ENCODE data around the gene PEMT. TPM values are rescaled to one million over a fixed set of nuclear protein-coding genes. Genes with fewer than 3 reads are reported as not detected.

The PEMT gene
- total and polyA plus RNA-seq, 2 of the 4 experiments (the other 2 are of a cell fraction), result 23.3 to 49.5 TPM

GRCh38 chr17:17523001-17523730, 68.3 kb downstream of the PEMT start:
- Histone ChIP-seq H2AK9ac (replicated peaks; ENCODE audit: low read depth, low read length, poor library complexity) (no peak overlapping the region), H4K5ac (ENCODE audit: low read depth, low read length) (no peak overlapping the region), H3K27ac (ENCODE audit: insufficient read depth, low read length) (no peak overlapping the region), H3K14ac (replicated peaks; ENCODE audit: low read depth, low read length) (no peak overlapping the region), H4K8ac (ENCODE audit: low read depth in 2 of 2, low read length in 2 of 2) (no peak overlapping the region), H4K91ac (ENCODE audit: insufficient read depth, low read depth, low read length) (no peak overlapping the region), H3K9me1 (ENCODE audit: insufficient read depth, low read length) (no peaks in the 10 kb centered on the region), H3K4me3 (ENCODE audit: insufficient read depth, low read depth, low read length) (no peak overlapping the region), H3K9ac (ENCODE audit: low read depth, low read length) (no peak overlapping the region), H3K4me1 (ENCODE audit: control insufficient read depth, insufficient read depth, low read length) (no peaks in the 10 kb centered on the region), H2BK5ac (ENCODE audit: low read depth, low read length, poor library complexity, severe bottlenecking) (no peak overlapping the region), H3K23ac (ENCODE audit: low read depth, low read length) (no peak overlapping the region), H2BK15ac (ENCODE audit: low read depth, low read length) (no peak overlapping the region), H4K20me1 (ENCODE audit: insufficient read depth, low read length) (no peaks in the 10 kb centered on the region; the same call in 1 of the 2 replicates), H2AFZ (replicated peaks; ENCODE audit: low read length, poor library complexity) (no peak overlapping the region), H3K27me3 (ENCODE audit: control insufficient read depth, insufficient read depth, low read length) (no peaks in the 10 kb centered on the region; the same call in 1 of the 2 replicates), H3K4ac (ENCODE audit: low read depth, low read length) (no peak overlapping the region), H3K18ac (ENCODE audit: low read depth, low read length) (no peak overlapping the region), H3K36me3 (ENCODE audit: control insufficient read depth, insufficient read depth, low read length) (no peaks in the 10 kb centered on the region), H3K4me2 (ENCODE audit: low read depth, low read length) (no peak overlapping the region), H3K79me1 (ENCODE audit: low read depth in 1 of 2, low read length in 2 of 2) (no peaks in the 10 kb centered on the region), H2BK120ac (ENCODE audit: low read depth, low read length) (no peak overlapping the region), H3K56ac (ENCODE audit: extremely low read depth, insufficient read depth, low read length) (no peak overlapping the region), H3K9me3 (ENCODE audit: control insufficient read depth, insufficient read depth, low read length) (no peaks in the 10 kb centered on the region), H2BK20ac (ENCODE audit: low read depth, low read length) (no peak overlapping the region), H2AK5ac (ENCODE audit: low read depth, low read length) (no peak overlapping the region)
- ChIA-PET POLR2A (ENCODE audit: unreplicated experiment) (no interaction called here), CTCF (no interaction called here)
- DNase-seq (no peak), ATAC-seq (ENCODE audit: low read depth) (no peak)
- dilution Hi-C loops (cut with HindIII; ENCODE audit: low sequenced_read_pairs, unreplicated experiment), result no loop called here
- intact Hi-C loops (cut with micrococcal nuclease), result no loop called here
- 20% methylated on average over 1 of the region's 14 CpGs; no CpG with 5 or more reads in 1 of the 2 experiments for WGBS, 2 experiments (ENCODE audit: extremely low coverage in 2 of 2, insufficient read length in 1 of 2)
- TF ChIP-seq SMC3 (IDR thresholded peaks at IDR 0.05; ENCODE audit: low read depth, low read length) (no peak), MXI1 (IDR thresholded peaks at IDR 0.05; ENCODE audit: borderline replicate concordance, low read depth, low read length) (no peak), NFE2L2 (IDR thresholded peaks at IDR 0.05; ENCODE audit: low read depth, low read length) (no peak), FOS (IDR thresholded peaks at IDR 0.05; ENCODE audit: low read depth, low read length) (no peak), CEBPB (IDR thresholded peaks at IDR 0.05; ENCODE audit: low read depth, low read length) (no peak), ELK1 (IDR thresholded peaks at IDR 0.05; ENCODE audit: borderline replicate concordance, low read depth, low read length) (no peak), RCOR1 (IDR thresholded peaks at IDR 0.05; ENCODE audit: insufficient replicate concordance, low read length) (no peak), CTCF (conservative IDR thresholded peaks at IDR 0.05; ENCODE audit: low read depth, low read length) (no peak), BHLHE40 (IDR thresholded peaks at IDR 0.05; ENCODE audit: low read depth, low read length) (no peak), CHD1 (IDR thresholded peaks at IDR 0.05; ENCODE audit: low read depth, low read length) (no peak), RFX5 (IDR thresholded peaks at IDR 0.05; ENCODE audit: low read depth, low read length) (no peak), USF2 (IDR thresholded peaks at IDR 0.05; ENCODE audit: low read depth, low read length) (no peak), MAZ (IDR thresholded peaks at IDR 0.05; ENCODE audit: borderline replicate concordance, low read depth, low read length) (no peak), RAD21 (IDR thresholded peaks at IDR 0.05; ENCODE audit: low read length) (no peak), MAFK (IDR thresholded peaks at IDR 0.05; ENCODE audit: low read depth, low read length) (no peak)
- in situ Hi-C loops (cut with MboI; ENCODE audit: low sequenced_read_pairs), result no loop called here
- no TSS peak for BruUV-seq (replicated peaks)

All from IMR-90 (cell line).